Limb (tissue), 2 donors: ENCODE data around the gene NBAS.
A peak's percentile ranks its signal among the peaks of the same experiment; 100 is the strongest.
"Not testable (repeated sequence)": the region's sequence is repeated elsewhere in the genome, so short reads cannot be mapped to it uniquely, and the experiment has no call there.

ENCODE experiments used
- DNase-seq, 2 donors: peaks; one replicate each; pipeline ENCODE4 v3.0.0-alpha.2; 2016; ENCODE audit errors: extremely low spot score in 2 of 2

The NBAS gene

GRCh38 chr2:15560140-15560987 is 770 bp downstream of the NBAS start:
- peak; percentile 2 to 54 for DNase-seq

- no peak for DNase-seq
Observed at GRCh38 chr2:15559379-15560139, 1.6 kb downstream of the NBAS start.

- DNase-seq = no peak
Observed at GRCh38 chr2:15557887-15558311, 3.2 kb downstream of the NBAS start.

GRCh38 chr2:15556311-15556930 is 4.7 kb downstream of the NBAS start:
- no peak for DNase-seq

GRCh38 chr2:15555760-15556193 is 5.4 kb downstream of the NBAS start:
- DNase-seq = no peak

- no peak for DNase-seq
Observed at GRCh38 chr2:15554525-15555218, 6.5 kb downstream of the NBAS start.

GRCh38 chr2:15553951-15554350 is 7.2 kb downstream of the NBAS start:
- DNase-seq = no peak

- no peak for DNase-seq
Observed at GRCh38 chr2:15553519-15553918, 7.6 kb downstream of the NBAS start.

- DNase-seq = no peak
Observed at GRCh38 chr2:15548974-15549373, 12.2 kb downstream of the NBAS start.

- DNase-seq = no peak
Observed at GRCh38 chr2:15547115-15547876, 13.8 kb downstream of the NBAS start.

GRCh38 chr2:15546297-15547098 is 14.6 kb downstream of the NBAS start:
- DNase-seq = no peak

GRCh38 chr2:15544227-15544626 is 16.9 kb downstream of the NBAS start:
- no peak for DNase-seq

- no peak for DNase-seq
Observed at GRCh38 chr2:15543541-15543940, 17.6 kb downstream of the NBAS start.

GRCh38 chr2:15543053-15543452 is 18.1 kb downstream of the NBAS start:
- no peak for DNase-seq

- DNase-seq = not testable (repeated sequence)
Observed at GRCh38 chr2:15542269-15542668, 18.9 kb downstream of the NBAS start.

- DNase-seq = not testable (repeated sequence)
Observed at GRCh38 chr2:15540523-15540922, 20.6 kb downstream of the NBAS start.

- no peak for DNase-seq
Observed at GRCh38 chr2:15539999-15540398, 21.1 kb downstream of the NBAS start.

GRCh38 chr2:15538792-15539191 is 22.3 kb downstream of the NBAS start:
- no peak for DNase-seq

GRCh38 chr2:15533860-15534480 is 27.2 kb downstream of the NBAS start:
- DNase-seq = no peak
